G401 (cell line): Measurements from ENCODE around the gene UBE3B. TPM values are rescaled to one million over a fixed set of nuclear protein-coding genes. Genes with fewer than 3 reads are reported as not detected.
A peak's percentile ranks its signal among the peaks of the same experiment; 100 is the strongest.

Source experiments
- DNase-seq: peaks from one replicate; pipeline ENCODE4 v3.0.0-alpha.2; 2015; ENCODE audit warnings: low spot score
- in situ Hi-C: cut with HindIII; loops from 2 replicates; pipeline ENCODE4 v1.10.0; 2016; ENCODE audit warnings: low sequenced_read_pairs, mixed read lengths
- total RNA-seq: library from RNA; depleted of rRNA; stranded (reverse); fragments of >200 nt; shearing (Covaris generic); gene quantifications from 2 replicates; pipeline ENCODE4 v1.2.3, GENCODE V29; 2014

The UBE3B gene
- total RNA-seq, 1 experiment from 2014 or later, result 20.3 TPM

- DNase-seq, result no peak
- in situ Hi-C loops, result no loop called here
Measured at GRCh38 chr12:109489955-109490565, 12.6 kb downstream of the UBE3B start.

- in situ Hi-C loops, result no loop called here
- no peak for DNase-seq
Measured at GRCh38 chr12:109491671-109492070, 14.2 kb downstream of the UBE3B start.

- DNase-seq, result no peak
- in situ Hi-C loops, result no loop called here
Measured at GRCh38 chr12:109492371-109492770, 14.9 kb downstream of the UBE3B start.

GRCh38 chr12:109493090-109493489 lies 15.7 kb downstream of the UBE3B start:
- in situ Hi-C loops, result no loop called here

GRCh38 chr12:109493938-109494337 lies 16.5 kb downstream of the UBE3B start:
- no peak for DNase-seq
- in situ Hi-C loops, result no loop called here

More at GRCh38 chr12:109493090-109493489, 15.7 kb downstream of the UBE3B start:
- no peak for DNase-seq

GRCh38 chr12:109494348-109494881 lies 17.0 kb downstream of the UBE3B start:
- no peak for DNase-seq
- in situ Hi-C loops, result no loop called here

- in situ Hi-C loops, result no loop called here
- no peak for DNase-seq
Measured at GRCh38 chr12:109495012-109495411, 17.6 kb downstream of the UBE3B start.

GRCh38 chr12:109496306-109496705 lies 18.9 kb downstream of the UBE3B start:
- no peak for DNase-seq
- in situ Hi-C loops, result no loop called here

GRCh38 chr12:109497675-109498074 lies 20.2 kb downstream of the UBE3B start:
- DNase-seq, result no peak
- in situ Hi-C loops, result no loop called here

- DNase-seq, result no peak
Measured at GRCh38 chr12:109500406-109501185, 23.2 kb downstream of the UBE3B start.

GRCh38 chr12:109501299-109501698 lies 23.9 kb downstream of the UBE3B start:
- DNase-seq, result no peak
- in situ Hi-C loops, result no loop called here

More at GRCh38 chr12:109500406-109501185, 23.2 kb downstream of the UBE3B start:
- in situ Hi-C loops, result no loop called here

GRCh38 chr12:109502332-109502731 lies 24.9 kb downstream of the UBE3B start:
- in situ Hi-C loops, result no loop called here
- DNase-seq, result no peak

GRCh38 chr12:109503611-109504010 lies 26.2 kb downstream of the UBE3B start:
- no peak for DNase-seq
- in situ Hi-C loops, result no loop called here

- in situ Hi-C loops, result no loop called here
- DNase-seq, result peak; percentile 33
Measured at GRCh38 chr12:109504068-109504467, 26.6 kb downstream of the UBE3B start.

GRCh38 chr12:109510196-109510595 lies 32.8 kb downstream of the UBE3B start:
- DNase-seq, result no peak
- in situ Hi-C loops, result no loop called here

GRCh38 chr12:109512608-109513007 lies 35.2 kb downstream of the UBE3B start:
- in situ Hi-C loops, result no loop called here
- no peak for DNase-seq

- in situ Hi-C loops, result no loop called here
- DNase-seq, result no peak
Measured at GRCh38 chr12:109513051-109513450, 35.6 kb downstream of the UBE3B start.

GRCh38 chr12:109513977-109514376 lies 36.5 kb downstream of the UBE3B start:
- no peak for DNase-seq
- in situ Hi-C loops, result no loop called here

GRCh38 chr12:109517619-109518018 lies 40.2 kb downstream of the UBE3B start:
- in situ Hi-C loops, result no loop called here
- no peak for DNase-seq

GRCh38 chr12:109518820-109519665 lies 41.6 kb downstream of the UBE3B start:
- DNase-seq, result peak; percentile 63
- in situ Hi-C loops, result no loop called here
